IPS-15b (cell line): ENCODE results near the gene PLCL1.

Source experiments
- H3K27me3 ChIP-seq: one replicate; pipeline ENCODE4 v1.6.1; 2013; ENCODE audit warnings: low read length; ENCODE audit not compliant: control insufficient read depth, insufficient read depth
- H3K36me3 ChIP-seq: one replicate; pipeline ENCODE4 v1.6.1; 2013; ENCODE audit warnings: low read length; ENCODE audit not compliant: control insufficient read depth, insufficient read depth
- H3K4me1 ChIP-seq: one replicate; pipeline ENCODE4 v1.6.1; 2013; ENCODE audit warnings: mild to moderate bottlenecking, low read length; ENCODE audit not compliant: control insufficient read depth, insufficient read depth
- H3K4me3 ChIP-seq: one replicate; pipeline ENCODE4 v1.5.1; 2013; ENCODE audit warnings: low read depth, low read length
- H3K9ac ChIP-seq: one replicate; pipeline ENCODE4 v1.6.1; 2013; ENCODE audit warnings: low read depth, mild to moderate bottlenecking, low read length
- H3K9me3 ChIP-seq: one replicate; pipeline ENCODE4 v1.6.1; 2013; ENCODE audit warnings: mild to moderate bottlenecking, low read length; ENCODE audit not compliant: control insufficient read depth, insufficient read depth

The PLCL1 gene

GRCh38 chr2:197795277-197795676 is 9.1 kb upstream of the PLCL1 start:
- Histone ChIP-seq H3K9me3 (peaks cover 3% of the 10 kb centered on the region), H3K36me3 (no peaks in the 10 kb centered on the region), H3K4me3 (no peak overlapping the region), H3K27me3 (no peaks in the 10 kb centered on the region), H3K4me1 (no peaks in the 10 kb centered on the region), H3K9ac (no peak overlapping the region)

GRCh38 chr2:197798187-197798586 is 6.2 kb upstream of the PLCL1 start:
- Histone ChIP-seq H3K36me3 (no peaks in the 10 kb centered on the region), H3K4me3 (no peak overlapping the region), H3K9ac (no peak overlapping the region), H3K9me3 (peaks cover 3% of the 10 kb centered on the region), H3K4me1 (no peaks in the 10 kb centered on the region), H3K27me3 (peaks cover 2% of the 10 kb centered on the region)

DNA sequence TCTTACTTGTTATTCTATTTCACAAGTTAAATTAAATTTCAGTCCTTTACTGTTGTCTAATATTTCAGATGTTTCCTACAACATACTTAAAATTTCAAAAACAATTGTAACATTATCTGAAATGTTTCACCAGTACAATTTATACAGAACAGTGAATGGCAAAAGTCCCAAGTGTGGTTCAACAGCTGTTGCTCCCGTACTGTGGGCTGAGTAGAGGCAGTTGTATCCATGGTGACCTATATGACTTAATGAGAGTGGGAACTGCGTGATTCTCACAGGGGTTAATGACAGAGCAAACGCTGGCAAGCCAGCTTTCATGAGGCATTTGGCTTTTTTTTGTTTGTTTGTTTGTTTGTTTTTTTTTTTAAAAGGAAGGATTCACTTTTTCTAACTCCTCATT is 5.3 kb upstream of the PLCL1 start:
- Histone ChIP-seq H3K36me3 (no peaks in the 10 kb centered on the region), H3K4me3 (no peak overlapping the region), H3K9me3 (peaks cover 3% of the 10 kb centered on the region), H3K4me1 (peaks cover 1% of the 10 kb centered on the region), H3K27me3 (peaks cover 11% of the 10 kb centered on the region), H3K9ac (no peak overlapping the region)

GRCh38 chr2:197800091-197800490 is 4.3 kb upstream of the PLCL1 start:
- no peak overlapping the region for H3K9ac ChIP-seq
- no peaks in the 10 kb centered on the region for H3K36me3 ChIP-seq
- peaks cover 3% of the 10 kb centered on the region for H3K9me3 ChIP-seq
- peaks cover 2% of the 10 kb centered on the region for H3K4me1 ChIP-seq
- peaks cover 13% of the 10 kb centered on the region for H3K27me3 ChIP-seq
- no peak overlapping the region for H3K4me3 ChIP-seq

- Histone ChIP-seq H3K9me3 (no peaks in the 10 kb centered on the region), H3K9ac (no peak overlapping the region), H3K27me3 (peaks cover 22% of the 10 kb centered on the region), H3K4me3 (no peak overlapping the region), H3K4me1 (peaks cover 6% of the 10 kb centered on the region), H3K36me3 (no peaks in the 10 kb centered on the region)
Observed at GRCh38 chr2:197801033-197801432, 3.4 kb upstream of the PLCL1 start.

DNA sequence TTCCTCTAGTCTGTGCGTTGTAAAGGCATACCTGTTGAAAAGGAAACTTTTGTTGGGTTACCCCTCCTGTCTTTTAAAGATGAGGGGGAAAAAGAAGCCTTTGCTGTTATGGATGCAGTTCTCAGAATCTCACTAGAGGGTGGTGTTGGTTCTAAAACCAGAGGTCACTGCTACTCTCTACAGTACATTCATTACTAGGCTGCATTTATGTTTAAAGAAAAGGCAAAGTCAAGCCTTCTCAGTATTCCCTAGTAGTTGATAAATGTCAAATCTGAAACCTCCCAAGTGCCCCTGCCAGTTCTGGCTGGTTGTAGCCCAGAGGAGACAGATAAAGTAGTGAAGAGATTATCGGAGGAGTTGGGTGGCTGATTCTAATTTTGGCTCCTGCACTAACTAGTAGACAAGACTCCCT is 1.4 kb upstream of the PLCL1 start:
- H3K27me3 ChIP-seq: peaks cover 41% of the 10 kb centered on the region
- peaks cover 6% of the 10 kb centered on the region for H3K4me1 ChIP-seq
- H3K9me3 ChIP-seq: no peaks in the 10 kb centered on the region
- no peak overlapping the region for H3K9ac ChIP-seq
- no peak overlapping the region for H3K4me3 ChIP-seq
- no peaks in the 10 kb centered on the region for H3K36me3 ChIP-seq

DNA sequence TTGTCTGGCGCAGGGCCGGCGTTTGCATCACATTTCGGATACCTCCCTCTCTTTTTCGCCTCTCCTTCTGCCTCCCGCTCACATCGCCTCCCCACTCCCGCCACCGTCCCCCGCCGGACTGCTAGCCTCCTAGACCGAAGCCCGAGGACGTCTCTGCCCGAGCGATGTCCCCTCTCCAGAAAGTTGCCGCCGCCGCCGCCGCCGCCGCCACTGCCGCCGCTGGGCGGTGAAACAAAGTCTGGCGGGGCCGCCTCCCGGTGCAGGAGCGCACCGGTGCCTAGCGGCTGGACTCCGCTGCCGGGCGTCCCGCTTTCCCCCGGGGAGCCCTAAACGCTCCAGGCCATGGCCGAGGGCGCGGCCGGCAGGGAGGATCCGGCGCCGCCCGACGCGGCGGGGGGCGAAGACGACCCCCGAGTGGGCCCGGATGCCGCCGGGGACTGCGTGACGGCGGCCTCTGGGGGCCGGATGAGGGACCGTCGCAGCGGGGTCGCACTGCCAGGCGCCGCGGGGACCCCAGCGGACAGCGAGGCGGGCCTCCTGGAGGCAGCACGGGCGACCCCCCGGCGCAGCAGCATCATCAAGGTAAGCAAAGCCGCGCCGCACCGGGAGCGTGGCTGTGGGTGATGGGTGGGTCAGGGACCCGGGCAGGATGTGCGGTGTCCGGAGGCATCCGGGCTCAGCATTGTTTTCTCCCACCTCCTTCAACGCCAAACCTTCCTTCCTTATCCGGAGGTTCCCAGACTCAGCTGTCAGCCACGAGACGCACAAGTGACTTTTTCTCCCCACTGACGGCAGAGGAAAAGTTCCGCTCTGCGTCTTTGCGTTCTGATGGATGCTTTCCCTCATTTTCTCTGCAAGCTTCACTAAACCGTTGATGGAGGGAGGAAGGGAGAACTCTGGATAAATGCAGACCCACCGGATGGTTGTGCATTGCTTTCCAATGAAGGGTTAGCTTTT is 643 bp downstream of the PLCL1 start:
- no peak overlapping the region for H3K9ac ChIP-seq
- H3K4me1 ChIP-seq: peaks cover 6% of the 10 kb centered on the region
- H3K9me3 ChIP-seq: no peaks in the 10 kb centered on the region
- H3K27me3 ChIP-seq: peaks cover 42% of the 10 kb centered on the region
- peak overlapping the region; percentile 31 for H3K4me3 ChIP-seq
- H3K36me3 ChIP-seq: no peaks in the 10 kb centered on the region

DNA sequence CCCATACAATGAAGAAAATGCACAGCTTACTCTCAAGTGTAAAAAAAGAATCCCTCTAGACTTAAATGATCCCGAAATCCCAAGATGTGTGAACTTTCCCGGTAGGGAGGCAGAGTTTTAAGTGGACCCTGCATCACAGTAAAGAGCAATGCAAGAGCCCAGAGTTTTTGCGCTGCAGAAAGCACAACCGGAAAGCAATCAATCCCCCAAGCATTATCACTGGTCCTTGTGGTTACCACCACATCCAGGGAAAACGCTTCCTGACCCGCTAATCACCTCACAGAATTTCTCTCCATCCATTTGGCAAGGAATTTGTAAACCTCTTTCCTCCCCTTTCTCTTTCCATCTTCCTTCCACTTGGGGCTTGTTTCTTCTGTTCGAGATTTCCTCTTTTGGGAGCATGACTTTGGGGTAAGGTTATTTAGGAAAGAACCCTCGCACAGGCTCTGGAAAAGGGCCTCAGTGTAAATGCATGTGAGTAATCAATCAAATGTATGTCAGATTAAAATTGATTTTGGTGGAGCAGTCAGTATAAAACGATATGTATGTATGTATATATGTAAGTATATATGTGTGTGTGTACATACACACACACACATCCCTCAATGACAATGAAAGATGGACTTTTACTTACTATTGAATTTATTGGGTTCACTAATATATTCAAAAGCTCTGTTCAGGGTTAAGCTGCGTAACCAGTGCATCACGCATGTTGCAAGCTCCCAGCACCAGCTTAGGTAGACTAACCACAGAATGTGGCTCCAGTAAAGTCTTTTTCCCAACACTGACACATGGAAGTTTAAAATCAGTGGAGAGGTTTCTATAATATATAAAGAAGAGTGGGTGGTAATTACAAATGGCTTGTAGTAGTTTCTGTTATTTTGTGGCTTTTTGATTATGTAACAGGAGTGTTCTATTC is 1.6 kb downstream of the PLCL1 start:
- peak overlapping the region; percentile 31 for H3K4me3 ChIP-seq
- peaks cover 6% of the 10 kb centered on the region for H3K4me1 ChIP-seq
- H3K36me3 ChIP-seq: no peaks in the 10 kb centered on the region
- H3K9ac ChIP-seq: no peak overlapping the region
- H3K27me3 ChIP-seq: peaks cover 42% of the 10 kb centered on the region
- H3K9me3 ChIP-seq: no peaks in the 10 kb centered on the region

GRCh38 chr2:197809064-197809463 is 4.7 kb downstream of the PLCL1 start:
- Histone ChIP-seq H3K9ac (no peak overlapping the region), H3K36me3 (no peaks in the 10 kb centered on the region), H3K27me3 (peaks cover 32% of the 10 kb centered on the region), H3K4me3 (no peak overlapping the region), H3K9me3 (no peaks in the 10 kb centered on the region), H3K4me1 (peaks cover 4% of the 10 kb centered on the region)

GRCh38 chr2:197810016-197810415 is 5.6 kb downstream of the PLCL1 start:
- no peak overlapping the region for H3K9ac ChIP-seq
- H3K4me3 ChIP-seq: no peak overlapping the region
- H3K36me3 ChIP-seq: no peaks in the 10 kb centered on the region
- H3K27me3 ChIP-seq: peaks cover 30% of the 10 kb centered on the region
- peaks cover 4% of the 10 kb centered on the region for H3K4me1 ChIP-seq
- no peaks in the 10 kb centered on the region for H3K9me3 ChIP-seq

- Histone ChIP-seq H3K27me3 (peaks cover 25% of the 10 kb centered on the region), H3K36me3 (no peaks in the 10 kb centered on the region), H3K9me3 (no peaks in the 10 kb centered on the region), H3K4me1 (peaks cover 2% of the 10 kb centered on the region), H3K4me3 (no peak overlapping the region), H3K9ac (no peak overlapping the region)
Observed at GRCh38 chr2:197810491-197810890, 6.1 kb downstream of the PLCL1 start.
